Neural cell (in vitro differentiated cells): ENCODE data around the gene EHMT1.
"Not testable (repeated sequence)": the region's sequence is repeated elsewhere in the genome, so short reads cannot be mapped to it uniquely, and the experiment has no call there.

Experiments
- CTCF ChIP-seq: fragments of 450-650 bp; IDR thresholded peaks from 2 replicates; pipeline ENCODE4 v1.5.1; 2014; ENCODE audit warnings: antibody characterized with exemption, mild to moderate bottlenecking, moderate library complexity; ENCODE audit not compliant: poor library complexity, severe bottlenecking
- EP300 ChIP-seq: fragments of 450-650 bp; conservative IDR thresholded peaks from 2 replicates; pipeline ENCODE4 v1.6.1; 2014; ENCODE audit warnings: antibody characterized with exemption, mild to moderate bottlenecking, moderate library complexity; ENCODE audit not compliant: poor library complexity, severe bottlenecking
- EZH2 ChIP-seq: fragments of 200-600, 300-800 bp; shearing (Covaris generic), sonication (generic); IDR thresholded peaks from 2 replicates; pipeline ENCODE4 v1.6.1; 2014; ENCODE audit warnings: antibody characterized with exemption, low read length, borderline replicate concordance, mild to moderate bottlenecking; ENCODE audit not compliant: insufficient read depth, poor library complexity, severe bottlenecking
- REST ChIP-seq: IDR thresholded peaks from 2 replicates; pipeline ENCODE4 v1.6.1; 2012; ENCODE audit warnings: borderline replicate concordance
- SMC3 ChIP-seq: fragments of 450-650 bp; conservative IDR thresholded peaks from 2 replicates; pipeline ENCODE4 v1.6.1; 2014; ENCODE audit warnings: antibody characterized with exemption, mild to moderate bottlenecking, moderate library complexity; ENCODE audit not compliant: poor library complexity
- TAF1 ChIP-seq: IDR thresholded peaks from 2 replicates; pipeline ENCODE4 v1.6.1; 2012; ENCODE audit warnings: low read depth

GRCh38 chr9:137715866-137716693 is 97.3 kb downstream of the EHMT1 start:
- not testable (repeated sequence) for TF ChIP-seq SMC3, CTCF, EP300, EZH2, TAF1, REST
